GM19043 (cell line): ENCODE measurements around the gene SRGAP2C.
"Not testable (repeated sequence)": the region's sequence is repeated elsewhere in the genome, so short reads cannot be mapped to it uniquely, and the experiment has no call there.

Source experiments
- ATAC-seq: cut with Tn5 transposase; IDR thresholded peaks from one replicate; pipeline ENCODE4 v1.9.1; 2021; ENCODE audit warnings: low read depth; ENCODE audit not compliant: unreplicated experiment

The SRGAP2C gene

GRCh38 chr1:121365723-121366122 is 180.9 kb downstream of the SRGAP2C start:
- not testable (repeated sequence) for ATAC-seq

GRCh38 chr1:121366171-121366570 is 181.4 kb downstream of the SRGAP2C start:
- not testable (repeated sequence) for ATAC-seq

- ATAC-seq, result not testable (repeated sequence)
Measured at GRCh38 chr1:121368910-121369309, 184.1 kb downstream of the SRGAP2C start.

- not testable (repeated sequence) for ATAC-seq
Measured at GRCh38 chr1:121369959-121370358, 185.2 kb downstream of the SRGAP2C start.

GRCh38 chr1:121374851-121375367 is 190.1 kb downstream of the SRGAP2C start:
- ATAC-seq, result not testable (repeated sequence)

- ATAC-seq, result not testable (repeated sequence)
Measured at GRCh38 chr1:121376986-121377385, 192.2 kb downstream of the SRGAP2C start.

- not testable (repeated sequence) for ATAC-seq
Measured at GRCh38 chr1:121378757-121379156, 194.0 kb downstream of the SRGAP2C start.

- not testable (repeated sequence) for ATAC-seq
Measured at GRCh38 chr1:121384754-121385153, 200.0 kb downstream of the SRGAP2C start.

GRCh38 chr1:121385162-121385561 is 200.4 kb downstream of the SRGAP2C start:
- ATAC-seq, result not testable (repeated sequence)

- ATAC-seq, result not testable (repeated sequence)
Measured at GRCh38 chr1:121385563-121386288, 201.0 kb downstream of the SRGAP2C start.

- ATAC-seq, result not testable (repeated sequence)
Measured at GRCh38 chr1:121386319-121386948, 201.7 kb downstream of the SRGAP2C start.

GRCh38 chr1:121389895-121390560 is 205.3 kb downstream of the SRGAP2C start:
- not testable (repeated sequence) for ATAC-seq

GRCh38 chr1:121392130-121392529 is 207.4 kb downstream of the SRGAP2C start:
- not testable (repeated sequence) for ATAC-seq

GRCh38 chr1:121395718-121396201 is 211.0 kb downstream of the SRGAP2C start:
- ATAC-seq, result not testable (repeated sequence)

GRCh38 chr1:121396335-121397081 is 211.7 kb downstream of the SRGAP2C start:
- not testable (repeated sequence) for ATAC-seq

- ATAC-seq, result not testable (repeated sequence)
Measured at GRCh38 chr1:121397101-121397500, 212.3 kb downstream of the SRGAP2C start.

- ATAC-seq, result not testable (repeated sequence)
Measured at GRCh38 chr1:121399193-121399592, 214.4 kb downstream of the SRGAP2C start.

GRCh38 chr1:121400108-121400507 is 215.3 kb downstream of the SRGAP2C start:
- not testable (repeated sequence) for ATAC-seq

GRCh38 chr1:121400541-121401310 is 216.0 kb downstream of the SRGAP2C start:
- ATAC-seq, result not testable (repeated sequence)
